Measurements from ENCODE around the gene NRXN2. TPM values are rescaled to one million over a fixed set of nuclear protein-coding genes. Genes with fewer than 3 reads are reported as not detected.
"Not testable (repeated sequence)": the region's sequence is repeated elsewhere in the genome, so short reads cannot be mapped to it uniquely, and the experiment has no call there.

Gene NRXN2
- total RNA-seq, 1 donor from 2014 or later, result 3.5 TPM

DNA sequence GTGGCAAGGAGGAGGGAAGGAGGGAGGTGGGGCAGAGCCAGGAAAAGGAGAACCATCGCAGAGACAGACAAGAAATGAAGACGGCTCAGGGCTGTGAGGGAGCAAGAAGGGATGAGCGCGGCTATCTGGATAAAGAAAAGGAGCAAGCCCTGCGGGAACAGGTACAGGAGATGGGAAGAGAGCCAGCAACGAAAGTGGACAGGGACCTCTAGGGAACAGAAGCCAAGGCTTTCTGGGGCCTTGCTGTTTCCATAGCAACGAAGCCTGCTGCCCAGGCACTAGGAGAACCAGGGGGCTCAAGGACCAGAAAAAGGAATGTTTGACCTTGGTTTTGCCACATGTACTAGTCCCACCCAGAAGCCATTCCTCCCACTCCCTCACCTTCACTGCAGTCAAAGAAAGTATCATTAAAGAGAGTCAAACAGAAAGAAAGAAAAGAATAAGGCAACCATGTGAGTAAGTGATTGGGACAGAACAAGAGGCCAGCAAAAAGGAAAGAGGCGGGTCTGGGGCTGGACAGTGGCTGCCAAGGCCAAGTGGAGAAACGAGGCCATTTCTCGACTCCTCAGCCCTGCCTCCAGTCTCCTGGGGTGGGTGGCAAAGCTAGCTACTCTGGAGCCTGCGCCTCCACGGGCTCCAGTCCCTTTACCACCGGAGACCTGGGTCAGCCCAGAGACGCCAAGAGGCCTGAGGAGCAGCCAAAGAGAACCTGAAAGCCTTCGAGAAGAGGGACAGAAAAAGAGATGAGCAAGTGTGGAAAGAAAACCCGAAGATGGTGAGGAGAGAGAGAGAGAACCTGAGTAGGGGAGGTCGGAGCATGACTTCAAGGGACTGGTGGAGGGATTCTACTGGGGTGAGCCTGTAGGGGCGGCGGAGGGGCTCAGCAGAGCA lies 35.1 kb downstream of the NRXN2 start:
- no peak for DNase-seq (ENCODE audit: low spot score)
- intact Hi-C loops (cut with DNase I), result loop anchor here (2.0 kb wide), 1 partner anchor 37 kb away; no protein-coding TSS in a partner anchor

GRCh38 chr11:64687204-64687603 lies 35.8 kb downstream of the NRXN2 start:
- intact Hi-C loops (cut with DNase I), result no loop called here
- no peak for DNase-seq (ENCODE audit: low spot score)

- intact Hi-C loops (cut with DNase I), result no loop called here
- no peak for DNase-seq (ENCODE audit: low spot score)
Observed at GRCh38 chr11:64686466-64687170, 36.4 kb downstream of the NRXN2 start.

- intact Hi-C loops (cut with DNase I), result no loop called here
- no peak for DNase-seq (ENCODE audit: low spot score)
Observed at GRCh38 chr11:64685536-64685935, 37.5 kb downstream of the NRXN2 start.

- intact Hi-C loops (cut with DNase I), result no loop called here
Observed at GRCh38 chr11:64684357-64684756, 38.6 kb downstream of the NRXN2 start.

DNA sequence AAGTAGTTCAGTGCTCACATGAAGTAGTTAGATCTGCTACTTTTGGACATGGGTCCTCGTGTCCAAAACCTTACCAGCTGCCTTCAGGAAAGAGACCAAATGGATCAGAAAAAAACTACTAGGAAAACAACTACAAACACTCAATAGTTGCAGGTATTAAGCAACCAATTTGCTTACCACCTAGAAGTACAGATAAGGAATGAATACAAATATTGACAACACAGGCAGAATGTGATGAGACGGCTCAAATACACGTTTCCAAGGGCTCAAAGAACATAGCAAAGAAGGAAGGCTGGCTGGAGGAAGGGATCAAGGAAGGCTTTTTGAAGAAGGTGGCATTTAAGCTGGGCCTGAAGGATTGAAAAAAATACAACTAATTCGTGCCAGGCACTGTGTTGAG lies 41.8 kb downstream of the NRXN2 start:
- no peak for DNase-seq (ENCODE audit: low spot score)
- intact Hi-C loops (cut with DNase I), result no loop called here

More at GRCh38 chr11:64684357-64684756, 38.6 kb downstream of the NRXN2 start:
- DNase-seq (ENCODE audit: low spot score), result no peak

DNA sequence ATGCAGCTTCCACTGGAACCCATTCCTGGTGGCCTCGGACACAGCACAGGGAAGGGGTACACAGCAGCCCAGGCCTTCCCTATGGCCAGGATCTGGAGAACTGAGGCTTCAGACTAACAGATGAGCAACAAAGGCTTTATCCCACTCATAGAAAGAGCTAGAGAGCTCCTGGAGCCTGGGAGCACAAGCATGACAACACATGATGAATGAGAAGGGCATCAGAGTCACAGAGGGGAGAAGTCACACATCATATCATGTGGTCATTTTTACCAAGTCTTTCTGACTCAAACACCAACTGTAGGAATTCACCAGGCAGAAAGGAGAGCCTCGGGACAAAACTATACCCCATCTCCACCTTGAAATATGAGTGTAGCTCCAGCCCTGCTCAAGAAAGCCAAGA lies 43.2 kb downstream of the NRXN2 start:
- DNase-seq (ENCODE audit: low spot score), result no peak
- intact Hi-C loops (cut with DNase I), result no loop called here

- intact Hi-C loops (cut with DNase I), result no loop called here
- no peak for DNase-seq (ENCODE audit: low spot score)
Observed at GRCh38 chr11:64677441-64678023, 45.5 kb downstream of the NRXN2 start.

GRCh38 chr11:64676261-64676615 lies 46.8 kb downstream of the NRXN2 start:
- no peak for DNase-seq (ENCODE audit: low spot score)
- intact Hi-C loops (cut with DNase I), result no loop called here

DNA sequence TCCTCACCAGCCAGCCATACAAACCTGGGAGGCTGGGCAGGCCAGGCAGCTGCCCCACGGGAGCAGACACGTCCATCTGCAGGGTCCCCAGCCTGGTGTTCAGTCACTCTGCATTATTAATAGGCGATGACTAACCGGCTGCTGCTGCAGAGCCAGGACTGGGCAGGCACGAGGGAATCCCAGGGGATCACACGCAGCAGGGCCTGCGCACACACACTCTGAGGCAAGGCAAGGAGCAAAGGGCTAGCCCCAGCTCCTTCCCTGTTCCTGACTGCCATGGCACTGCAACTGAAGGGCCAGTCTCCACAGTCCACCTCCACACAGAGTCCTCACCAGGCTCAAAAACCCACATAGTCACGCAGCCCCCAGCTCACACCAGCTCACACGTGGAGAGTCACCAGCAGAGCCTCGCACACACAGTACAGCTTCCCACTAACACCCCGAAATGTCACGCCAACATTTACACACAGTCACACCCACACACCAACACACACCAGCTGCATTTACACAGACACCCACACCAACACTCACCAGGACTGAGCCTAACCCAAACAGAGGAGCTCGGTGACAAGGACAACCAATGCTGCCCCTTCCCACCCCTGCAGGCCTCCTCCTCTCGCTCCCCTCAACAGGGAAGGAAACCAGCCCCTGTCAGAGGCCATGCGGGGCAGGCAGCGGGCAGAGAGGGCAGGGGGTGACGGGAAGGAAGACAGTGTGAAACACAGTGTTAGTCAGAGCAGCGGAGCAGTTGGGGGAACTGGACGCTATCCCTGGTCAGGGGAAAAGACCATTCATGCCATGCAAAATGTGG lies 47.3 kb downstream of the NRXN2 start:
- intact Hi-C loops (cut with DNase I), result no loop called here
- peak; percentile 89 for DNase-seq (ENCODE audit: low spot score)

DNA sequence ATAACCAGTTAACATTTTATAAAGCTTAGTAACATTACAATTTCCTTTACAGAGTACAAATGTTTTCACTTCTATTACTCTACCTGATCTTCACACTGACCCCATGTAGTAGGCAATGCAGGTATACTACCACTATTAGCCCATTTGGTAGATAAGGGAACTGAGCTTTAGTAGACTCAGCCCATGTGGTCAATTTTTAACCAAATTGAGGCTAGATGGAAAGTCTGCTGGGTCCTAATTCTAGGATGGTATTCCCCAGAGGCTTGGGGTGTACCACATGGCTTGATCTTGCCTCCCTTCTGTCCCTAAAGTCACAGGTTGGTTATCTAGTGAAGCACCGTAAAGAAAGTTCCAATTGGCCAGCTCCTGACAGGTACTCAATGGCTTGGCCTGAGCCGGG lies 48.2 kb downstream of the NRXN2 start:
- DNase-seq (ENCODE audit: low spot score), result no peak
- intact Hi-C loops (cut with DNase I), result no loop called here

DNA sequence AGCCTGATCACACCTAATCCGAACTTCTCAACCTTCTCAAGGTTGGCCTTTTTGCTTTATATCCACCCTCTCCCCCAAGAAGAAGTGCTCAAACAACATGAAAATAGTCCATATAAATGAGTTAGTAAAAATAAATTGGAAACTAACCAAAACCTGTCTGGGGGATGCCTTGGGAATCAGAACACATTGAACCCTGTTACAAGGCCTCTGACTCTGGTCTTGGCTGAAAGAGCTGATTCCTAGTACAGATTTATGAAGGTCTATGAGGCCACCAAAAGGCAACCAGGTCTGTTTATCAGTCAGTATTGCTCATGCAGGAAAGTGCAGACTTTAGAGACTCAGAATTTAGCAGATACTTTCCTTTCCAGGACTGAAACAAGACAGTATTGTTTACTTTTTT lies 49.7 kb downstream of the NRXN2 start:
- DNase-seq (ENCODE audit: low spot score), result no peak
- intact Hi-C loops (cut with DNase I), result no loop called here

DNA sequence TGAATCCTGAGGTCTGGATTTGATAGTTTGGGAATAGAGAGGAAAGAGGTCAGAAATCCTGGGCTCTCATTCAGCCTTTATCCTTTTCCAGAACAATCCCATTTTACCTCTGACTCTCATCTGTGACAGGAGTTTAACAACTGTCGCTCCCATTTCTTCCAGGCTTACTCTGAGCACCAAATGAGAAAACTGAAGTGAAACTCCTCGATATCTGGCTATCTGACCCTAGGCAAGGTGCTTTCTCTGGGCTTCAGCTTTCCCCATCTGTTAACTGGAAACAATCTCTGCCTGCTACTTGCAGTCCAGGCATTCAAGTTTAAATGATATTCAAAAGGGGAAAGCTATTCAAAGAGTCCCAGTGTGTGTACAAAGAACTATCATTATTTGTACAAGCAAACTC lies 50.1 kb downstream of the NRXN2 start:
- intact Hi-C loops (cut with DNase I), result no loop called here
- DNase-seq (ENCODE audit: low spot score), result no peak

DNA sequence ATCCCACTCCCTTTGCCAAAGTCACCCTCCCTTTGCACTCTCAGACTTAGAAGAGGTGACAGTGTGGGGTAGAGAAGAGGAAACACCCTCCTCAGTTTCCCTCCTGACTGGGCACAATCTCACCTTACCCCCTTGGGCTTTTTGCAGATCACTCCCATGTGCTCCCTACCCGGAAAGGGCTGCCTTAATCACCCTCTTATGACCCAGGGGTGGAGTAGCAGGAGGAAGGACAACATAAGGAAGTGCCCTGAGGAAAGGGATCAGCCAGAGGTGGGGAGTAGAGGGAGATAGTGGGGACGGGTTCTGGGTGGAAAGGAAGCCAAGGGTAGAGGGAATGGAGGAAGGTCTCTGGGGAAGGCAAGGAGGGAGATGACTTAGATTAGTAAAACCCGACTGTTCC lies 52.0 kb downstream of the NRXN2 start:
- intact Hi-C loops (cut with DNase I), result no loop called here
- no peak for DNase-seq (ENCODE audit: low spot score)

DNA sequence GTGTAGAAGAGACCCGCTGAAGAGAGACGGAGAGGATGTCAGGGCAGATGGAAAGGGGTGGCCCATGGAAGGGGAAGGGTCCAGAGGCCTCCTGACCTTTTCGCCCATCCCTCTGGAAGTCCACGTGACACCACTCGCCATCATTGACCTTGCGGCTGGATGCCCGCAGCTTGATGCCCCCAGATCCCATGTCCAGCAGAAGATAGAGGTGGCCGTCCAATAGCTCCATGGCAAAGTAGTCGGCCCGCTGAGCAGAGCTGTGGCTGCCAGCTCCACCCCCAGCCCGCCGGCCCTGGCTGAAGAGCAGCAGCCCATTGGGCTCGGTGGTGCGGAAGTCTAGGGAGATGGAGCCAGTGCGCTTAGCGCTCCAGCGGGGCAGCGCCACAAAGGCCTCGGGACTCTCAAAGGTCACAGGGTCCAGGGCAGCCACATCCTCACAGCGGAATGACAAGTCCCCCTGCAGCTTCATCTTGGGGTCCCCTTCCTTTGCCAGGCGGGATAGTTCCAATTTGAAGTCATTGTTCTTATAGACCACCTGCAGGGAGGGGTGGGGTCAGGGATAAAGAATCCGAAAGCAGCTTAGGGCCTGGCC lies 55.7 kb downstream of the NRXN2 start:
- intact Hi-C loops (cut with DNase I), result no loop called here
- DNase-seq (ENCODE audit: low spot score), result no peak

DNA sequence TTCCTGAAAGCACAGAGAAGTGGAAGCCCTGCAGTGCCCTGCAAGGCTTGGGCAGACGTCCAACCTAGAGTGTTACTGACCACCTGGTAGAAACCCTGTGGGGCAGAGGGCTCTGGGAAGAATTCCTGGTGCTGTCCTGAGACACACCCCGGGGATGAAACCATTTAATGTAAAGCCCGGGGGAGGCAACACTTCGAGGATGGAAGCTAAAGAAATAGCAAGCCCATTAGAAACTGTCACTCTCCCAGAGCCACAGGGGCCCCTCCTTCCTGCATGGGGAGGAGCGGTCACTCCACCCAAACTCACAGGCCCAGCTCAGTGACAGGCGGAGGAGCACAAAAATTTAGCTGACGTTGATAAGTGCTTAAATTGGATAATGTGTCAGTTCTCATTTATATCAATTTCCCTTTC lies 57.6 kb downstream of the NRXN2 start:
- intact Hi-C loops (cut with DNase I), result no loop called here
- no peak for DNase-seq (ENCODE audit: low spot score)

GRCh38 chr11:64664236-64664870 lies 58.6 kb downstream of the NRXN2 start:
- DNase-seq (ENCODE audit: low spot score); intact Hi-C loops (cut with DNase I): not testable (repeated sequence)

DNA sequence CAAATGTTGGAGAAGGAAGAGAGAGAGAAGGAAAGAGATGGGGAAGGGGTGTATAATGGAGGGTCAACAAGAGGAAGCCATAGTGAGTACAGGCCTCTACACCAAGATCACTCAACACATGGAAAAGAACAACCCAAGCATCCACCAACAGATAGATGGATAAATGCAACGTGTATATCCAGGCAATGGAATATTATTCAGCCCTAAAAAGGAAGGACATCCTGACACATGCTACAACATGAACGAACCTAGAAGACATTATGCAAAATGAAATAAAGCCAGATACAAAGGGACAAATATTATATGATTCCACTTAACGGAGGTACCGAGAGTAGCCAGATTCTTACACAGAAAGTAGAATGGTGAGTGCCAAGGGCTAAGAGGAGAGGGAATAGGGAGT lies 59.3 kb downstream of the NRXN2 start:
- intact Hi-C loops (cut with DNase I), result no loop called here
- DNase-seq (ENCODE audit: low spot score), result no peak

DNA sequence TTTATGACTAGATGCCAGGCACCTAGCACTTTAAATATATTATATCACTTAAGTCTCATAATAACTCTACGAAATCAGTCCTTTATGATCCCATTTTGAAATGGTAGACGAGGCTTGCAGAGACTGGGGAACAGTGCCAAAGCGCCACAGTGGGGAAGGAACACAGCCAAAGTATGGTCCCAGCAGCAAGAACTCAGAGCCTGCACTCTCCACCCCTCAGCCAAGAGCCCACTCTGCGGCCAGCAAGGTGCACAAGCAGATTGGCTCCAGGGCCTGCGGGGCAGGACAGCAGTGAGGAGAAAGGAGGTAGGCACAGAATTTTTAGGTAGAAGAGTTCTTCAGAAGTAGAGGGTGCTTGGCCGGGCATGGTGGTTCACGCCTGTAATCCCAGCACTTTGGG lies 61.4 kb downstream of the NRXN2 start:
- intact Hi-C loops (cut with DNase I), result no loop called here
- DNase-seq (ENCODE audit: low spot score), result no peak

Data from cardiac septum (tissue), 1 donor.